HCT116 (cell line): Measurements from ENCODE around the gene TACR2. TPM values are rescaled to one million over a fixed set of nuclear protein-coding genes. Genes with fewer than 3 reads are reported as not detected.

Experiments used
- ATAC-seq: fragments of 200-7000 bp; cut with Tn5 transposase; 2 replicates; pipeline ENCODE4 v1.9.1; 2020; ENCODE audit warnings: mild to moderate bottlenecking, moderate library complexity
- BruUV-seq: library from RNA; stranded (reverse); fragments of 400-500 nt; replicated peaks from 2 replicates; lab custom pipeline; 2021; lab: Mats Ljungman, UMichigan
- CTCF ChIA-PET: fragments of 300-600 bp; sonication (Branson Sonifier 250); formaldehyde crosslinking; loops from one replicate; lab custom pipeline; 2021; ENCODE audit warnings: antibody characterized with exemption; lab: Charles Lee
- POLR2A ChIA-PET: fragments of 300-600, 350-600 bp; sonication (Branson Sonifier 250); formaldehyde crosslinking; loops from one replicate; lab custom pipeline; 2021; ENCODE audit warnings: antibody characterized with exemption; lab: Charles Lee
- RAD21 ChIA-PET, 2 experiments: fragments of 300-600 bp; sonication (Branson Sonifier 250); formaldehyde crosslinking; loops; one replicate each; lab custom pipeline; 2023; ENCODE audit warnings: low total read pairs in 2 of 2; ENCODE audit not compliant: uncharacterized antibody in 2 of 2, unreplicated experiment in 2 of 2, low non-redundant PET in 1 of 2; lab: Charles Lee
- DNase-seq: peaks from one replicate; pipeline ENCODE4 v3.0.0-alpha.2; 2010; ENCODE audit warnings: low read depth, low spot score
- H2AFZ ChIP-seq: fragments of 200-600 bp; shearing (Covaris generic), sonication (generic); 2 replicates; pipeline ENCODE4 v1.6.1; 2017; ENCODE audit warnings: low read depth, mixed run types, mixed read lengths, antibody characterized with exemption, low read length; ENCODE audit not compliant: poor library complexity, severe bottlenecking
- H3K27ac ChIP-seq: 2 replicates; pipeline ENCODE4 v1.5.1; 2012; ENCODE audit warnings: low read depth, low read length
- H3K27me3 ChIP-seq: fragments of 200-600 bp; sonication (generic); 2 replicates; pipeline ENCODE4 v1.6.1; 2016; ENCODE audit warnings: mixed run types, low read length, mixed read lengths; ENCODE audit not compliant: insufficient read depth
- H3K36me3 ChIP-seq, 2 experiments: fragments of 200-500 bp in 1 of 2; fragments of 200-600 bp in 1 of 2; sonication (Bioruptor generic) in 1 of 2; sonication (generic) in 1 of 2; 2 replicates each; pipeline versions ENCODE4 v1.5.1 to v1.6.1; 2014 to 2016; ENCODE audit warnings: low read length in 2 of 2, inconsistent platforms in 1 of 2, mixed read lengths in 1 of 2, mixed run types in 1 of 2; ENCODE audit not compliant: insufficient read depth in 2 of 2, control insufficient read depth in 1 of 2
- H3K4me1 ChIP-seq, 2 experiments: fragments of 200-600 bp in 1 of 2; sonication (generic) in 1 of 2; 2 replicates each; pipeline versions ENCODE4 v1.5.1 to v1.6.1; 2012 to 2017; ENCODE audit warnings: low read length in 2 of 2, inconsistent platforms in 1 of 2, mild to moderate bottlenecking in 1 of 2, mixed read lengths in 1 of 2, mixed run types in 1 of 2, moderate library complexity in 1 of 2; ENCODE audit not compliant: insufficient read depth in 2 of 2, control insufficient read depth in 1 of 2
- H3K4me2 ChIP-seq: fragments of 200-600 bp; sonication (generic); 2 replicates; pipeline ENCODE4 v1.6.1; 2017; ENCODE audit warnings: mixed run types, low read length, mixed read lengths
- H3K4me3 ChIP-seq, 2 experiments: fragments of 200-600 bp in 1 of 2; sonication (generic) in 1 of 2; replicated peaks in 1 of 2; 2 replicates each; pipeline ENCODE4 v1.5.1; 2011 to 2016; ENCODE audit warnings: low read length in 2 of 2, control low read depth in 1 of 2, low read depth in 1 of 2, mild to moderate bottlenecking in 1 of 2, mixed read lengths in 1 of 2, mixed run types in 1 of 2
- H3K79me2 ChIP-seq: fragments of 200-600 bp; sonication (generic); 2 replicates; pipeline ENCODE4 v1.6.1; 2017; ENCODE audit warnings: mild to moderate bottlenecking, mixed run types, low read length, moderate library complexity, mixed read lengths; ENCODE audit not compliant: insufficient read depth
- H3K9ac ChIP-seq: fragments of 200-600 bp; sonication (generic); 2 replicates; pipeline ENCODE4 v1.6.1; 2016; ENCODE audit warnings: low read length, mixed read lengths
- H3K9me2 ChIP-seq: fragments of 200-600 bp; sonication (generic), shearing (Covaris generic); 2 replicates; pipeline ENCODE4 v1.6.1; 2017; ENCODE audit warnings: mixed run types, mild to moderate bottlenecking, moderate library complexity; ENCODE audit not compliant: insufficient read depth
- H3K9me3 ChIP-seq, 2 experiments: fragments of 200-500 bp in 1 of 2; fragments of 200-600 bp in 1 of 2; sonication (Bioruptor generic) in 1 of 2; sonication (generic) in 1 of 2; 2 replicates each; pipeline ENCODE4 v1.6.1; 2014 to 2017; ENCODE audit warnings: low read length in 2 of 2, mixed read lengths in 2 of 2, inconsistent platforms in 1 of 2, low read depth in 1 of 2, mild to moderate bottlenecking in 1 of 2, mixed run types in 1 of 2, moderate library complexity in 1 of 2; ENCODE audit not compliant: control insufficient read depth in 1 of 2, insufficient read depth in 1 of 2
- H4K20me1 ChIP-seq: fragments of 200-600 bp; sonication (generic), shearing (Covaris generic); 2 replicates; pipeline ENCODE4 v1.6.1; 2017; ENCODE audit warnings: mixed run types, mild to moderate bottlenecking, moderate library complexity; ENCODE audit not compliant: insufficient read depth
- CBX3 ChIP-seq: IDR thresholded peaks from 2 replicates; pipeline ENCODE4 v1.6.1; 2012; ENCODE audit warnings: low read depth
- FOSL1 ChIP-seq: IDR thresholded peaks from 2 replicates; pipeline ENCODE4 v1.6.1; 2012; ENCODE audit warnings: low read depth
- JUND ChIP-seq: IDR thresholded peaks from 2 replicates; pipeline ENCODE4 v1.6.1; 2012
- POLR2AphosphoS5 ChIP-seq: IDR thresholded peaks from 2 replicates; pipeline ENCODE4 v1.6.1; 2011; ENCODE audit warnings: mild to moderate bottlenecking, low read depth, low read length, moderate library complexity
- SIN3A ChIP-seq: IDR thresholded peaks from 2 replicates; pipeline ENCODE4 v1.6.1; 2012; ENCODE audit warnings: low read depth
- SRF ChIP-seq: IDR thresholded peaks from 2 replicates; pipeline ENCODE4 v1.6.1; 2012; ENCODE audit warnings: low read depth
- intact Hi-C: fragments of 100-400 bp; cut with micrococcal nuclease; formaldehyde crosslinking; loops from 2 replicates; pipeline ENCODE4 v1.10.0; 2022
- total RNA-seq: library from RNA; stranded (reverse); gene quantifications from one replicate; pipeline ENCODE4 v1.2.1, GENCODE V29; 2021; ENCODE audit not compliant: unreplicated experiment
- TF ChIP-seq, protein P1 (sequence below): IDR thresholded peaks from 2 replicates; pipeline ENCODE4 v1.6.1; 2012; ENCODE audit warnings: low read depth
- TF ChIP-seq, protein P2 (sequence below): IDR thresholded peaks from 2 replicates; pipeline ENCODE4 v1.6.1; 2012

The TACR2 gene
- total RNA-seq, 1 experiment from 2014 or later: not detected

DNA sequence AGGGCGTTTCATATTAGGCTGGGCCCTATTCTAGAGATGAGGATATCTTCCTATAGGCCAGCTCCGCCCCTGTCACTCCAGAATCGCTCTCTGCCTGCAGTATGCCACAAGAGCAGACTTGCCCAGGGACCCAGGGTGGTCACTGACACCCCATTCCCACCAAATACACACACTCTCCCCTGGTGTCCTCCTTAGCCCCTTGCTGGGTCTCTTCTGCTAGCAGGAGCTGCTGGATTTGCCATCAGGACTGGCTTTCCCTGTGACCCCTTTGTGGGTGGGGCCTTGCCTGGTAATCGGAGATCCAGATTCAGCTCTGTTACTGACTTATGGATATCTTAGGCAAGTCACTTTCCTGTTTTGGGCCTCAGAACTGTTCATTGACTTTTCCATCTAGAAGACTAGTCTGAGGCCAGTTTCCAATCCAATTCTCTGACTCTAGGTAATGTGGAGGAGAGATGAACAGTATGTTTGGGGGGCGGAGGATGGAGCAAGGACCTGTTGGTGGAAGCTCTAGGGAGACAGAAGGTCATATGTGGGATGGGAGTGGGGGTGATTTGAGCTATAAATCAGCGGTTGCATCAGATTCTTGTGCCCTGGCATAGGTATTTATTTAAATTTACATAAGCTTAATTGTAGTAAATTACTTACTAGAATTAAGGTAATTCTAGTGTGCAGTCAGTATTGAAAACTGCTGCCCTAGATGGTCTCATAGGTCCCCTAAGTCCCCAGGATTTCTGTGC is 36.1 kb upstream of the TACR2 start (continued):
- TF ChIP-seq, protein P1, sequence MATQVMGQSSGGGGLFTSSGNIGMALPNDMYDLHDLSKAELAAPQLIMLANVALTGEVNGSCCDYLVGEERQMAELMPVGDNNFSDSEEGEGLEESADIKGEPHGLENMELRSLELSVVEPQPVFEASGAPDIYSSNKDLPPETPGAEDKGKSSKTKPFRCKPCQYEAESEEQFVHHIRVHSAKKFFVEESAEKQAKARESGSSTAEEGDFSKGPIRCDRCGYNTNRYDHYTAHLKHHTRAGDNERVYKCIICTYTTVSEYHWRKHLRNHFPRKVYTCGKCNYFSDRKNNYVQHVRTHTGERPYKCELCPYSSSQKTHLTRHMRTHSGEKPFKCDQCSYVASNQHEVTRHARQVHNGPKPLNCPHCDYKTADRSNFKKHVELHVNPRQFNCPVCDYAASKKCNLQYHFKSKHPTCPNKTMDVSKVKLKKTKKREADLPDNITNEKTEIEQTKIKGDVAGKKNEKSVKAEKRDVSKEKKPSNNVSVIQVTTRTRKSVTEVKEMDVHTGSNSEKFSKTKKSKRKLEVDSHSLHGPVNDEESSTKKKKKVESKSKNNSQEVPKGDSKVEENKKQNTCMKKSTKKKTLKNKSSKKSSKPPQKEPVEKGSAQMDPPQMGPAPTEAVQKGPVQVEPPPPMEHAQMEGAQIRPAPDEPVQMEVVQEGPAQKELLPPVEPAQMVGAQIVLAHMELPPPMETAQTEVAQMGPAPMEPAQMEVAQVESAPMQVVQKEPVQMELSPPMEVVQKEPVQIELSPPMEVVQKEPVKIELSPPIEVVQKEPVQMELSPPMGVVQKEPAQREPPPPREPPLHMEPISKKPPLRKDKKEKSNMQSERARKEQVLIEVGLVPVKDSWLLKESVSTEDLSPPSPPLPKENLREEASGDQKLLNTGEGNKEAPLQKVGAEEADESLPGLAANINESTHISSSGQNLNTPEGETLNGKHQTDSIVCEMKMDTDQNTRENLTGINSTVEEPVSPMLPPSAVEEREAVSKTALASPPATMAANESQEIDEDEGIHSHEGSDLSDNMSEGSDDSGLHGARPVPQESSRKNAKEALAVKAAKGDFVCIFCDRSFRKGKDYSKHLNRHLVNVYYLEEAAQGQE: no peak
- TF ChIP-seq JUND: no peak
- TF ChIP-seq, all 23 proteins: peak for 0

DNA sequence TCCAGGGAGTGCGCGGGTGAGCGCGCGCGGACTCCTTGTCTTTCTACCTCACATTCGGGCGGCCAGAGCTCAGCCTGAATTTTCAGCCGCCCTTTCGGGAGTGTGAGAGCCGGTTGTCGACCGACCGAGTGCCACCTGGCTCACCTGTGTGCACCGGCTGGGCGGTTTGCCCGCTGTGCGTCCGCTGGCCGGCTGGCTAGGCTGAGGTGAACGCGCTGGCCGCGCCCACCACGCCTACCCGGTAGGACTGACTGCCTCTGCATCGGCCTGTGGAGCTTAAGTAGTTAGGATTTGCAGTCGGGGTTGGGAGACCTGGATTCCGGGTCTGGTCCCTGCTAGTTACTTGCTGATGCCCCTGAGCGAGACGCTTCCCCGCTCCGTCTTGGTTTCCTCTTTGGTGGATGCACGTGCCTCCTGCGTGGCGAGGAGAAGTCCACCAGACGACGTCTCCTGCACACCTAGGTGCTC is 35.1 kb upstream of the TACR2 start:
- ChIA-PET RAD21 (no interaction called here), POLR2A (no interaction called here), CTCF (interaction anchor here (1.1 to 4.1 kb wide), 2 partner anchors 13 to 56 kb away, joined by 3 to 21 read pairs; no protein-coding TSS in a partner anchor)
- intact Hi-C loops: loop anchor here (10.0 kb wide), 1 partner anchor 53 kb away; no protein-coding TSS in a partner anchor
- Histone ChIP-seq H2AFZ (no peak overlapping the region), H3K27ac (peak overlapping the region; percentile 45; the same call in 1 of the 2 replicates), H3K9me3 (no peaks in the 10 kb centered on the region), H3K9me2 (no peaks in the 10 kb centered on the region), H3K4me1 (peaks cover 35 to 64% of the 10 kb centered on the region in 2 experiments), H3K27me3 (no peaks in the 10 kb centered on the region), H3K4me2 (peak overlapping the region; percentile 95), H3K4me3 (peak overlapping the region; percentile 73 to 82), H3K36me3 (no peaks in the 10 kb centered on the region), H3K9ac (peak overlapping the region; percentile 68), H4K20me1 (no peaks in the 10 kb centered on the region), H3K79me2 (0 out of 2 replicates have a peak, but pooled peaks cover 4% of the 10 kb centered on the region)
- DNase-seq: no peak
- peak; percentile 47 for ATAC-seq
- BruUV-seq: no TSS peak
- TF ChIP-seq POLR2AphosphoS5 (no peak; the same call in 1 of the 2 replicates), SRF (no peak), FOSL1 (no peak), CBX3 (no peak), SIN3A (peak; percentile 18; the same call in 1 of the 2 replicates)
- TF ChIP-seq, protein P2, sequence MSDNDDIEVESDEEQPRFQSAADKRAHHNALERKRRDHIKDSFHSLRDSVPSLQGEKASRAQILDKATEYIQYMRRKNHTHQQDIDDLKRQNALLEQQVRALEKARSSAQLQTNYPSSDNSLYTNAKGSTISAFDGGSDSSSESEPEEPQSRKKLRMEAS: 0 out of 2 replicates have a peak, but pooled peaks have one; percentile 11
